Sigmoid colon (tissue), 4 donors: ENCODE results near the gene ALDOA.

Source experiments
- POLR2AphosphoS5 ChIP-seq, 4 donors: sonication (generic); formaldehyde crosslinking; IDR thresholded peaks; one replicate each; pipeline ENCODE4 v1.6.1; 2017; ENCODE audit warnings: antibody characterized with exemption in 4 of 4
- TF ChIP-seq, protein P1 (sequence below), 4 experiments: fragments of 450-650 bp in 3 of 4; fragments of 200-600 bp in 1 of 4; IDR thresholded peaks; one replicate each; pipeline ENCODE4 v1.5.1; 2016 to 2019; ENCODE audit warnings: antibody characterized with exemption in 4 of 4, mild to moderate bottlenecking in 3 of 4, moderate library complexity in 2 of 4

DNA sequence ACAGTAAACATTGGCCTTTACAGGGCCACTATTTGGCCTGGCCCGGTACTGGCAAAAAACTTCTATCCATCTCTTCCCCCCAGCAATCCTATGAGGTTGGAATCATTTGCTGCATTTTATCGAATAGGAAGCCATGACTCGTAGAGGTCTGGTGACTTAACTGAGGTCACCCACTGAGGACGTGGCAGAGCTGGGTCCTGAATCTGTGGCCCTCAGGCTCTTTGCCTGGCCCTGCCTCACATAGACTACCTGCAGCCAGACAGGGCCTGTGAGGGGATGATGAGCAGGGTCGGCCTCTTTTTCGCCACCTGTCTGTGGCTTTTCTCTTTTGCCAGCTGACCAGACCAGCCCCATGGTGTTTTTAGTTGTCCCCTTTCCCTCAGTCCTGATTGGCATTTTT, 12.1 kb downstream of the ALDOA start:
- TF ChIP-seq, protein P1, sequence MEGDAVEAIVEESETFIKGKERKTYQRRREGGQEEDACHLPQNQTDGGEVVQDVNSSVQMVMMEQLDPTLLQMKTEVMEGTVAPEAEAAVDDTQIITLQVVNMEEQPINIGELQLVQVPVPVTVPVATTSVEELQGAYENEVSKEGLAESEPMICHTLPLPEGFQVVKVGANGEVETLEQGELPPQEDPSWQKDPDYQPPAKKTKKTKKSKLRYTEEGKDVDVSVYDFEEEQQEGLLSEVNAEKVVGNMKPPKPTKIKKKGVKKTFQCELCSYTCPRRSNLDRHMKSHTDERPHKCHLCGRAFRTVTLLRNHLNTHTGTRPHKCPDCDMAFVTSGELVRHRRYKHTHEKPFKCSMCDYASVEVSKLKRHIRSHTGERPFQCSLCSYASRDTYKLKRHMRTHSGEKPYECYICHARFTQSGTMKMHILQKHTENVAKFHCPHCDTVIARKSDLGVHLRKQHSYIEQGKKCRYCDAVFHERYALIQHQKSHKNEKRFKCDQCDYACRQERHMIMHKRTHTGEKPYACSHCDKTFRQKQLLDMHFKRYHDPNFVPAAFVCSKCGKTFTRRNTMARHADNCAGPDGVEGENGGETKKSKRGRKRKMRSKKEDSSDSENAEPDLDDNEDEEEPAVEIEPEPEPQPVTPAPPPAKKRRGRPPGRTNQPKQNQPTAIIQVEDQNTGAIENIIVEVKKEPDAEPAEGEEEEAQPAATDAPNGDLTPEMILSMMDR (IDR thresholded peaks at IDR 0.05), result no peak
- no peak for TF ChIP-seq POLR2AphosphoS5 (IDR thresholded peaks at IDR 0.05)
